Occipital lobe (tissue), 2 donors: ENCODE results near the gene ZNF335. TPM values are rescaled to one million over a fixed set of nuclear protein-coding genes. Genes with fewer than 3 reads are reported as not detected.

Experiments
- DNase-seq: peaks from one replicate; lab custom pipeline; 2025; lab: John Stamatoyannopoulos, UW
- total RNA-seq: library from RNA; depleted of rRNA; stranded (reverse); fragments of >200 nt; gene quantifications from one replicate; pipeline ENCODE4 v1.2.3, GENCODE V29; 2014

Gene ZNF335, protein sequence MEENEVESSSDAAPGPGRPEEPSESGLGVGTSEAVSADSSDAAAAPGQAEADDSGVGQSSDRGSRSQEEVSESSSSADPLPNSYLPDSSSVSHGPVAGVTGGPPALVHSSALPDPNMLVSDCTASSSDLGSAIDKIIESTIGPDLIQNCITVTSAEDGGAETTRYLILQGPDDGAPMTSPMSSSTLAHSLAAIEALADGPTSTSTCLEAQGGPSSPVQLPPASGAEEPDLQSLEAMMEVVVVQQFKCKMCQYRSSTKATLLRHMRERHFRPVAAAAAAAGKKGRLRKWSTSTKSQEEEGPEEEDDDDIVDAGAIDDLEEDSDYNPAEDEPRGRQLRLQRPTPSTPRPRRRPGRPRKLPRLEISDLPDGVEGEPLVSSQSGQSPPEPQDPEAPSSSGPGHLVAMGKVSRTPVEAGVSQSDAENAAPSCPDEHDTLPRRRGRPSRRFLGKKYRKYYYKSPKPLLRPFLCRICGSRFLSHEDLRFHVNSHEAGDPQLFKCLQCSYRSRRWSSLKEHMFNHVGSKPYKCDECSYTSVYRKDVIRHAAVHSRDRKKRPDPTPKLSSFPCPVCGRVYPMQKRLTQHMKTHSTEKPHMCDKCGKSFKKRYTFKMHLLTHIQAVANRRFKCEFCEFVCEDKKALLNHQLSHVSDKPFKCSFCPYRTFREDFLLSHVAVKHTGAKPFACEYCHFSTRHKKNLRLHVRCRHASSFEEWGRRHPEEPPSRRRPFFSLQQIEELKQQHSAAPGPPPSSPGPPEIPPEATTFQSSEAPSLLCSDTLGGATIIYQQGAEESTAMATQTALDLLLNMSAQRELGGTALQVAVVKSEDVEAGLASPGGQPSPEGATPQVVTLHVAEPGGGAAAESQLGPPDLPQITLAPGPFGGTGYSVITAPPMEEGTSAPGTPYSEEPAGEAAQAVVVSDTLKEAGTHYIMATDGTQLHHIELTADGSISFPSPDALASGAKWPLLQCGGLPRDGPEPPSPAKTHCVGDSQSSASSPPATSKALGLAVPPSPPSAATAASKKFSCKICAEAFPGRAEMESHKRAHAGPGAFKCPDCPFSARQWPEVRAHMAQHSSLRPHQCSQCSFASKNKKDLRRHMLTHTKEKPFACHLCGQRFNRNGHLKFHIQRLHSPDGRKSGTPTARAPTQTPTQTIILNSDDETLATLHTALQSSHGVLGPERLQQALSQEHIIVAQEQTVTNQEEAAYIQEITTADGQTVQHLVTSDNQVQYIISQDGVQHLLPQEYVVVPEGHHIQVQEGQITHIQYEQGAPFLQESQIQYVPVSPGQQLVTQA (N-terminal part only)
- total RNA-seq, result 13.9 TPM

DNA sequence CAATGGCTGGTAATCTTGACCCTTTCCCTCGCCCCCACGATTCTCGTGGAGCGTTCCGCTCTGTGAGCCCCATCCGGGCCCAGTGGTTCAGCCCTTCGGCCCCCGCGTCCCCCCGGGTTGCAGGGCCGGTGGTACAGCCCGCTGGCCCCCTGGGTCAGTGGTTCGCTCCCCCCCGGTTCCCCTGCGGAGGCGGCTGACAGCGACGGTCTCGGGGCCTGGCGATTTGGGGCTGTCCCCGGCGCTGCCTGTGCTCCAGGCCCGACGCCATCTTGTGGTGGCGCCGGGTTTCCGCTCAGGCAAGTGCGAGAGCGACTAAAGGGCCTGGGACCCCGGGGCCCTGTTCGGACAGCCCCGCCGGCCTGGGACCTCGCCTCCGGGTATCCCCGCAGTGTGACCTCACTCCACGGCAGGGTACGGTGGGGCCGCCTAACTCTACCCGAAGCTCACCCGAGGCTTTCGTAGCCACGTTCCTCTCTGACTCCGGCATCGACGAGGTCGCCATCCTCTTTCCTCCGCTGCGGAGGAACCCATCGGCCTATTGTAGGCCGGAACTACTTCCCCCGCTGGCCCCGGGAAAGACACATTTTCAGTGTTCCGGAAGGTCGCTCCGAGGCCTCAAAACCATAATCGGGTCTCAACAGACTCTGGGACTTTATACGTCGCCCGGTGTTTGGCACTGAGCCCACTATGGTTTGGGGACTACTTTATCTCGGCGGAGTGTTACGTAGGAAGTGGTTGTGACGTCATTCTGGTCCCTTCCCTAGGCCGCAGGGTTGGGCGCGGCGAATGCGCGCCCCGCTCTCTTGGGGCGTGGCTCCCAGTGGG lies at the start of gene ZNF335:
TSS of gene ZNF335 (minus strand) at position 529 of the 825 bp plus-strand sequence. CDS start 793 bp downstream, outside the sequence.
- peak; percentile 94 for DNase-seq

GRCh38 chr20:46020555-46020954 lies 48.6 kb upstream of the ZNF335 start:
- no peak for DNase-seq

GRCh38 chr20:46018611-46019010 lies 46.6 kb upstream of the ZNF335 start:
- no peak for DNase-seq

GRCh38 chr20:46018112-46018511 lies 46.1 kb upstream of the ZNF335 start:
- no peak for DNase-seq

- no peak for DNase-seq
These were observed 45.3 kb upstream of the ZNF335 start for GRCh38 chr20:46017272-46017671.

DNA sequence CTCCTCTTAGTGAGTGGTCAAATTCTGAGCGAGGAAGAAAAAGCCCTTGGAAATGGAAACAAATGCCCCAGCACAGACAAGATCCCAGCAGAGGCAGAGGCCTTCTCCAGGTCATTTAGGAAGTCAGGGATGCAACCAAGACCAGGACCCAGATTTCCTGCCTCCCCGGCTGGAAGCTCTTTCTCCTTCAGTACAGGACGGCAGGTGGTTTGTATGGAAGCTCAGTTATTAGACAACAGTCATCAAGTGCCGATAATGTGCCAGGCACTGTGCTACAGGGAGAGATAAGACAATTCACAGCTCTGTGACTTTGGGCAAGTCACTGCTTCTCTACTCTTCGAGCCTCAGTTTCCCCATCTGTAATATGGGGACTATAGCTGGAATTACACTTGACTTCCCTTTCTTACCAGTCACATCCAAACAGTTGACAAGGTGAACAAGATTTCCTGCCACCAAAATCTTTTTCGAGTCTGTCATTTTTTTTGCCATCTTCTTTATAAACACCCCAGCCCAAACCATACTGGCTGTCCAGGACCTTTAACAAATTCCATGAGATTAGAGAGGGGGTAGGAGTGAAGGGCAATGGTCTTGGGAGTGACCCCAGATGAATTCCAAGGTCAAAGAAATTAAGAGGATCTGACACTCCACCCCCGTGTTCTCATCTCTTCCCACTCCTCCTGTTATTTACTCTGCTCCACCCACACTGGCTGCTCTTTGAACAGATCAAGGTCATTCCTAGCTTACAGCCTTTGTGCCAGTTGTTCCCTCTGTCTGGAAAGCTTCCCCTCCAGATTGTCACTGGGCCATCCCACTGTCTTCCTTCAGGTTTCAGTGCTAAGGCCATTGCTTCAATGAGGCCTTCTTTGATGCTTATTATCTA lies 42.8 kb upstream of the ZNF335 start:
- DNase-seq, result no peak

- DNase-seq, result no peak
These were observed 42.0 kb upstream of the ZNF335 start for GRCh38 chr20:46013829-46014516.

DNA sequence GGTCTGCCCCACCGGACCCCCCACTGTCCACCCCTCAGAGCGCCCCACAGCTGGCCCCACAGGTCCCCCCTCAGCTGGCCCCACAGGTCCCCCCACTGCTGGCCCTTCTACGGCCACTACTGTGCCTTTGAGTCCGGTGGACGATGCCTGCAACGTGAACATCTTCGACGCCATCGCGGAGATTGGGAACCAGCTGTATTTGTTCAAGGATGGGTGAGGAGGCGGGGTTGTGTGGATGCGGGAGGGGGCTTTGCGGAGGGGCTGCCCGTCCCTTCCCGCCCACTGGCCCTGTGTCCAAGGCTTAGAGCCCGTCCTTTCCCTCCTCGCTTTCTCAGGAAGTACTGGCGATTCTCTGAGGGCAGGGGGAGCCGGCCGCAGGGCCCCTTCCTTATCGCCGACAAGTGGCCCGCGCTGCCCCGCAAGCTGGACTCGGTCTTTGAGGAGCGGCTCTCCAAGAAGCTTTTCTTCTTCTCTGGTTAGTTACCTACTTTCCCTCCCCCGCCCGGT lies 41.4 kb upstream of the ZNF335 start:
- no peak for DNase-seq

- DNase-seq, result no peak
These were observed 40.9 kb upstream of the ZNF335 start for GRCh38 chr20:46012921-46013320.

DNA sequence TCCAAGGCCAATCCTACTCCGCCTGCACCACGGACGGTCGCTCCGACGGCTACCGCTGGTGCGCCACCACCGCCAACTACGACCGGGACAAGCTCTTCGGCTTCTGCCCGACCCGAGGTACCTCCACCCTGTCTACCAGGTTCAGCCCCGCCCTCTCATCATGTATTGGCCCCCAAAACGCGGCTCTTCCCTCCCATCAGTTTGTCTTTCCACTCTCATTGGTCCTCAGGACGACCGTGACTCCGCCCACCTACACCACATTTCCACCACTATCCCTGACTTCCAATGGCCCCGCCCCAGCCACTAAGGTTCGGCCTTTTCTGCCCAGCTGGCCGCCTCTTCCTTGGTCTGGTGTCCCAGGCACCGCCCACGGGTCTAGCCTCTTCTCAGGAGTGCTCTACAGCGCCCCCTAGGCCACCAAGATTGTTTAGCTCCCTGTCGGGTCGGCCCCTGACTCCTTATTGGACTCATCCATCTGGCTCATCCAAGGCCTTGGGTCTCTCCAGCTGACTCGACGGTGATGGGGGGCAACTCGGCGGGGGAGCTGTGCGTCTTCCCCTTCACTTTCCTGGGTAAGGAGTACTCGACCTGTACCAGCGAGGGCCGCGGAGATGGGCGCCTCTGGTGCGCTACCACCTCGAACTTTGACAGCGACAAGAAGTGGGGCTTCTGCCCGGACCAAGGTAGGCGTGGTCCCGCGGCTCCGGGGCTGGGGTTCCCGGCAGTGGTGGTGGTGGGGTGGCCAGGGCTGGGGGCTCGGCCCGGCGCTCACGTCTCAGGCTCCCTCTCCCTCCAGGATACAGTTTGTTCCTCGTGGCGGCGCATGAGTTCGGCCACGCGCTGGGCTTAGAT lies 39.9 kb upstream of the ZNF335 start:
- no peak for DNase-seq

GRCh38 chr20:46010491-46011391 lies 38.7 kb upstream of the ZNF335 start:
- no peak for DNase-seq

DNA sequence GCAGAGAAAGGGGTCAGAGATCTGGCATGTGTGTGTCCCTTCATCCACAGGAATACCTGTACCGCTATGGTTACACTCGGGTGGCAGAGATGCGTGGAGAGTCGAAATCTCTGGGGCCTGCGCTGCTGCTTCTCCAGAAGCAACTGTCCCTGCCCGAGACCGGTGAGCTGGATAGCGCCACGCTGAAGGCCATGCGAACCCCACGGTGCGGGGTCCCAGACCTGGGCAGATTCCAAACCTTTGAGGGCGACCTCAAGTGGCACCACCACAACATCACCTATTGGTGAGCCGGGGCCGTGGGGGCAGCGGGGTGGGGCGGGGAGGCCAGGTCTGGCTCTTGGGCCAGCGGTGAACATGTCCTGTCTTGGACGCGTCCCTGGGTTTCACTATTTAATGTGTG lies 37.8 kb upstream of the ZNF335 start:
- DNase-seq, result no peak

DNA sequence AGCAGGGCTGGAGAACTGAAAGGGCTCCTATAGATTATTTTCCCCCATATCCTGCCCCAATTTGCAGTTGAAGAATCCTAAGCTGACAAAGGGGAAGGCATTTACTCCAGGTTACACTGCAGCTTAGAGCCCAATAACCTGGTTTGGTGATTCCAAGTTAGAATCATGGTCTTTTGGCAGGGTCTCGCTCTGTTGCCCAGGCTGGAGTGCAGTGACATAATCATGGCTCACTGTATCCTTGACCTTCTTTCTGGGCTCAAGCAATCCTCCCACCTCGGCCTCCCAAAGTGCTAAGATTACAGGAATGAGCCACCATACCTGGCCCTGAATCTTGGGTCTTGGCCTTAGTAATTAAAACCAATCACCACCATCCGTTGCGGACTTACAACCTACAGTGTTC lies 35.7 kb upstream of the ZNF335 start:
- DNase-seq, result no peak

DNA sequence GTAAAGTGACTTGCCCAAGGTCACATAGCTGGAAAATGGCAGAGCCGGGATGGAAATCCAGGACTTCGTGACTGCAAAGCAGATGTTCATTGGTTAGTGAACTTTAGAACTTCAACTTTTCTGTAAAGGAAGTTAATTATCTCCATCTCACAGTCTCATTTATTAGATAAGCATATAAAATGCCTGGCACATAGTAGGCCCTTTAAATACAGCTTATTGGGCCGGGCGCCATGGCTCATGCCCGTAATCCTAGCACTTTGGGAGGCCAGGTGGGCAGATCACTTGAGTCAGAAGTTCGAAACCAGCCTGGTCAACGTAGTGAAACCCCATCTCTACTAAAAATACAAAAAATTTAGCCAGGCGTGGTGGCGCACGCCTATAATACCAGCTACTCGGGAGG lies 35.0 kb upstream of the ZNF335 start:
- DNase-seq, result no peak

DNA sequence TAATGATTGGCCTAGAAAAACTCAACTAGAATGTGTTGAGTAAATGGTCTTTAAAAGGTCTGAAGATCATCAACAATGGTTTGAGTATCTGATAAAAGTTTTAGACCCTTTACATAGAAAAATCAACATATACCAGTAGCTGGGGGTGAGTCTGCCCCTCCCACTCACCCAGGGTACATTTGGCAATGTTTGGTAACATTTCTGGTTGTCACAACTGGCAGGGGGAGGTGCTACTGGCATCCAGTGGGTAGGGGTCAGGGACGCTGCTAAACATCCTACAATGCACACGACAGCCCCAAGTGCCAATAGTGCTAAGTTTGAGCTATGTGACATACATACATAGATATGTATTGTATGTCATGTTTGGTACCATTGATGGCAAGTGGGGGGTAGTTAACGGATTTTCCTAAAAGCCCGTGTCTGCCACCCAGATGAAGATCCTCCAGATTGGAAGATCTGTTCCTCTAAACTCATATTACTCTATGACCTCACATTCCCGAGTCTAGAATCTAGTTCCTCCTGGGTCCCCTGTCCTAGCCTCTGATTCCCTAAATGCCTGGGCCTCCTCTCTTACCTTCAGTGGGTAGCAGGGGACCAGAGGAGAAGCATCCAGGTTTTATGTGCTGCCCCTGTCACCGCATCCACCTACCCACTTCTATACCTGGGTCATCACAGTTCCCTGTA lies 34.2 kb upstream of the ZNF335 start:
- no peak for DNase-seq

DNA sequence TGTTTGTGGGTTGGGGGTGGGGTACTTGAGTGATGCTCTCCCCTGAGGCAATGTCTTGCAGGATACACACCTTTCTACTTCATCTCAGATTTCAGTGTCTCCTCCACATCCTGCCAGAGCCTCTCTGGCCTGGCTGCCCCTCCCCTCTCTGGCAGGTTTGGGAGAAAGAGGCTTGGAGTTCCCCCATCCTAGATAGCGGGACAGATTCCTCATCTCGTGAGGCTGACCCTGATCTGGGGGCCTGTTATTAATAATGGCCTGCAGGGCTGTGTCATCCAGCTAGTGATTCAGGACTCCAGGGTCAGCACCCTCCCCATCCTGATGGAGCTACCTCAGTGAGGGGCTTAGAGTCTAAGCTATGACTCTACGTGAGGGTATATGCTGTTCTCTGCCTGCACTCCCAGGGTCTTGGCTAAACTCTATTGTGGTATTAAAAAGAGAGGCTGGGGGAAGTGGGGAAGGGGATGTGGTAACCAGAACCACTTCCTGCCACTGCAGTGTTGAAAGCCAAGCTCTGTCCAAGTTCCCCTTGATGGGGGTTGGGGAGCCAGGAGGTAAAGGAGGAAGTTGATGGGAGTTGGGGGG lies 33.0 kb upstream of the ZNF335 start:
- no peak for DNase-seq
